Neural progenitor cell (in vitro differentiated cells): ENCODE data around the gene GPX3.

ENCODE experiments used
- EZH2 ChIP-seq: fragments of 200-600 bp; sonication (generic); IDR thresholded peaks from 2 replicates; pipeline ENCODE4 v1.6.1; 2017; ENCODE audit warnings: antibody characterized with exemption, mild to moderate bottlenecking, moderate library complexity
- EZH2phosphoT487 ChIP-seq: fragments of 200-600 bp; sonication (generic); IDR thresholded peaks from 2 replicates; pipeline ENCODE4 v1.6.1; 2017; ENCODE audit warnings: antibody characterized with exemption
- TF ChIP-seq, protein P1 (sequence below): fragments of 200-600 bp; sonication (generic); IDR thresholded peaks from 2 replicates; pipeline ENCODE4 v1.5.1; 2017; ENCODE audit warnings: antibody characterized with exemption, mild to moderate bottlenecking

DNA sequence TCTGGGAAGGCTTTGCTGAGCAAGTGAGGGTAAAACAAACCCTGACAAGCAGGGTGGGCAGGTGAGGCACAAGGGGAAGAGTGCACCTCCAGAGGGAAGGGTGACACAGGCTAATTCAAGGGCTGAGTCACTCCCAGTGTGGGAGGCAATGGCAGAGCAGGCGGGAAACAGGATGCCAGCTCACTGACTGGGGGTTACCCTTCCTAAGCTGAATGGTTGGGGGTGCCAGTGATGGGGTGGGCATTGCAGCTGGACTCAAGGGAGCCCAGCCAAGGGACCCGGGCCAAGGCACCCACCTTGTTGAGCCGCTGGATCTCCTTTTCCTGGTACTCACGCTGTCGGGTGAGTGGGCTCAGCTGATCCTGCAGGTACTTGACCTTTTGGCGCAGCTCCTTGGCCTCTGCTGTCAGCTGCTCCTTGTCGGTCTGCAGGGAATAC lies 18.4 kb downstream of the GPX3 start:
- TF ChIP-seq, protein P1, sequence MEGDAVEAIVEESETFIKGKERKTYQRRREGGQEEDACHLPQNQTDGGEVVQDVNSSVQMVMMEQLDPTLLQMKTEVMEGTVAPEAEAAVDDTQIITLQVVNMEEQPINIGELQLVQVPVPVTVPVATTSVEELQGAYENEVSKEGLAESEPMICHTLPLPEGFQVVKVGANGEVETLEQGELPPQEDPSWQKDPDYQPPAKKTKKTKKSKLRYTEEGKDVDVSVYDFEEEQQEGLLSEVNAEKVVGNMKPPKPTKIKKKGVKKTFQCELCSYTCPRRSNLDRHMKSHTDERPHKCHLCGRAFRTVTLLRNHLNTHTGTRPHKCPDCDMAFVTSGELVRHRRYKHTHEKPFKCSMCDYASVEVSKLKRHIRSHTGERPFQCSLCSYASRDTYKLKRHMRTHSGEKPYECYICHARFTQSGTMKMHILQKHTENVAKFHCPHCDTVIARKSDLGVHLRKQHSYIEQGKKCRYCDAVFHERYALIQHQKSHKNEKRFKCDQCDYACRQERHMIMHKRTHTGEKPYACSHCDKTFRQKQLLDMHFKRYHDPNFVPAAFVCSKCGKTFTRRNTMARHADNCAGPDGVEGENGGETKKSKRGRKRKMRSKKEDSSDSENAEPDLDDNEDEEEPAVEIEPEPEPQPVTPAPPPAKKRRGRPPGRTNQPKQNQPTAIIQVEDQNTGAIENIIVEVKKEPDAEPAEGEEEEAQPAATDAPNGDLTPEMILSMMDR, result no peak
- no peak for TF ChIP-seq EZH2
- no peak for TF ChIP-seq EZH2phosphoT487
